Thoracic aorta (tissue), 2 donors: Measurements from ENCODE around the gene CP. TPM values are rescaled to one million over a fixed set of nuclear protein-coding genes. Genes with fewer than 3 reads are reported as not detected.

ENCODE experiments used
- ATAC-seq: fragments of 150-250 bp; one replicate; pipeline ENCODE4 v1.8.0; 2017; ENCODE audit warnings: low read depth; ENCODE audit not compliant: insufficient number of reproducible peaks, low FRiP score
- DNase-seq: peaks from one replicate; pipeline ENCODE4 v3.0.0-alpha.2; 2020; ENCODE audit warnings: low spot score
- H3K27ac ChIP-seq, 2 donors: fragments of 200-600 bp; sonication (generic); 1 replicate in 1 of 2; 2 replicates in 1 of 2; pipeline ENCODE4 v1.5.1; 2016; ENCODE audit warnings: mild to moderate bottlenecking in 2 of 2, moderate library complexity in 2 of 2
- H3K27me3 ChIP-seq: fragments of 200-600 bp; sonication (generic); replicated peaks from 2 replicates; pipeline ENCODE4 v1.6.0; 2016; ENCODE audit warnings: mild to moderate bottlenecking; ENCODE audit not compliant: insufficient read depth
- H3K36me3 ChIP-seq: fragments of 200-600 bp; sonication (generic); one replicate; pipeline ENCODE4 v1.5.1; 2016
- H3K4me1 ChIP-seq, 2 donors: fragments of 200-600 bp; sonication (generic); 1 replicate in 1 of 2; 2 replicates in 1 of 2; pipeline versions ENCODE4 v1.5.1 to v1.6.0; 2016; ENCODE audit warnings: low read depth in 2 of 2, mild to moderate bottlenecking in 1 of 2; ENCODE audit not compliant: control insufficient read depth in 1 of 2
- H3K4me3 ChIP-seq: fragments of 200-600 bp; sonication (generic); 2 replicates; pipeline ENCODE4 v1.5.1; 2016; ENCODE audit warnings: mild to moderate bottlenecking
- H3K9me3 ChIP-seq: fragments of 200-600 bp; sonication (generic); 2 replicates; pipeline ENCODE4 v1.5.1; 2016
- CTCF ChIP-seq: fragments of 200-600 bp; sonication (generic); IDR thresholded peaks from one replicate; pipeline ENCODE4 v1.5.1; 2019; ENCODE audit warnings: antibody characterized with exemption
- total RNA-seq, 2 donors: library from RNA; depleted of rRNA; stranded (reverse); fragments of >200 nt; gene quantifications; one replicate each; pipeline versions ENCODE4 v1.1.0 to v1.2.3, GENCODE V29; 2016

The CP gene
- total RNA-seq, 2 donors from 2014 or later: 58.1 to 64.0 TPM

- ATAC-seq (no peak), DNase-seq (no peak)
- Histone ChIP-seq H3K9me3 (no peaks in the 10 kb centered on the region), H3K27me3 (no peaks in the 10 kb centered on the region), H3K4me1 (no peaks in the 10 kb centered on the region), H3K4me3 (no peak overlapping the region), H3K27ac (no peak overlapping the region), H3K36me3 (no peaks in the 10 kb centered on the region)
- no peak for TF ChIP-seq CTCF
These were observed 42.2 kb upstream of the CP start for GRCh38 chr3:149263856-149264255.

DNA sequence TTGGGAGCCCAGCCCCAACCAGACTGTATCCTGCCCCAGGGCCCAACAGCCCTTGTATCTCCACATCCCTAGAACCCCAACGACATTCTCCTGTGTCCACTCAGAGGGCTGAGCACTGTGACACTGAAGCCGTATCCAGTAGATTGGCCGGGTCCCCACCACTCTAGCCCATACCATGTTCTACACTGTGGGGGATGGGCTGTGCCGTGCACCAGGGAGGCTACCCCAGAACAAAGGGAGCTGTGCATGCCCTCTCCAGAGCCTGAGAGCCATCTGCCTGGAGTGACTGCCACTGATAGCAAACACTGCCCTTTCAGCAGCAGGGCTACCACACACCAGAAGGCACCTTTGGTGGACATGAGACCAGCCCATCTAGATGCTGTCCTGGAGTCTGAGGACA is 37.1 kb upstream of the CP start:
- no peak for ATAC-seq
- no peak overlapping the region for H3K4me3 ChIP-seq
- DNase-seq: no peak
- no peak overlapping the region for H3K27ac ChIP-seq
- no peaks in the 10 kb centered on the region for H3K9me3 ChIP-seq
- H3K4me1 ChIP-seq: no peaks in the 10 kb centered on the region
- no peak for TF ChIP-seq CTCF
- H3K36me3 ChIP-seq: no peaks in the 10 kb centered on the region
- no peaks in the 10 kb centered on the region for H3K27me3 ChIP-seq

DNA sequence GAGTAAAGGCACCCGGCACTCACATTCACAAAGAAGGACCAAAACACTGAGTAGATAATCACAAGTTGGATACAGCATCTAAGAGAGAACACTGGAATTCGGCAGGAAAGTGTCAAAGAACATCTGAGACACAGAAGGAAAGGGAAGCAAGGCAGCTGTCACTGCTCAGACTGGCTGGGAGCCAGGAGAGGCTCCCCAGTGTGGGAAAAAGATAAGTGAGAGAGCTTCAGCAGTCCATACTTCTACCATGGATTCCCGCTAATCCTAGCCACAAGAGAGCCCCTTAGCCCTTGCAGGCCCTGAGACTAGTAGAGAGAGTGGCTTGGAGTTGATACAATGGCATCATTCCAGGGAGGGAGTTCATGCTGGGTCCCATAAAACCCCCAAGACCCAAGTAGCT is 36.7 kb upstream of the CP start:
- Histone ChIP-seq H3K4me1 (no peaks in the 10 kb centered on the region), H3K36me3 (no peaks in the 10 kb centered on the region), H3K27ac (no peak overlapping the region), H3K4me3 (no peak overlapping the region), H3K27me3 (no peaks in the 10 kb centered on the region), H3K9me3 (no peaks in the 10 kb centered on the region)
- ATAC-seq (no peak), DNase-seq (no peak)
- TF ChIP-seq CTCF: no peak

- DNase-seq: no peak
- no peak overlapping the region for H3K4me3 ChIP-seq
- no peak for TF ChIP-seq CTCF
- no peaks in the 10 kb centered on the region for H3K36me3 ChIP-seq
- no peak for ATAC-seq
- peaks cover 9 to 16% of the 10 kb centered on the region in 2 donors for H3K4me1 ChIP-seq
- H3K9me3 ChIP-seq: no peaks in the 10 kb centered on the region
- no peak overlapping the region for H3K27ac ChIP-seq
- H3K27me3 ChIP-seq: no peaks in the 10 kb centered on the region
These were observed 30.6 kb upstream of the CP start for GRCh38 chr3:149252272-149252671.

DNA sequence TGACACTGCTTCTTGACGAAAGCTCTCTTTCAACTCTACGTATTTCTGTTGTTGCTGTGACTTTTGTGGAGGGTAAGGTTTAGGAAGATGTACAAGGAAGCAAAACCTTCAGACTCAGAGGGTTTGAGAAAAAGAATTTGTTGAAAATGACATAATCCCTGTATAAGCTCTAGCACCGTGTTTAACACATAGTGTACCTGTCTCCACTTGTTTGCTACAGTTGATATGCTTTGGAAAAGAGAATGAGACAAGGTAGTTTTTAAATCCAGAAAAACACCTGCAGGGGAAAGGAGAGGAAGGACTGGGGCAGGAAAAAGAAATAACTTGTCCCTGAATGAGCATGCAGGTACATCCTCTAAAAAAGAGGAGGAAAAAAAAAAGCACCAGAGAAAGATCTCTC is 29.6 kb upstream of the CP start:
- no peak for ATAC-seq
- Histone ChIP-seq H3K36me3 (no peaks in the 10 kb centered on the region), H3K27me3 (no peaks in the 10 kb centered on the region), H3K9me3 (no peaks in the 10 kb centered on the region), H3K4me3 (no peak overlapping the region), H3K4me1 (peaks cover 20 to 27% of the 10 kb centered on the region in 2 donors), H3K27ac (no peak overlapping the region)
- TF ChIP-seq CTCF: no peak
- no peak for DNase-seq
